T-helper 1 cell (primary cell): ENCODE data around the gene LRP1B.

ENCODE experiments used
- DNase-seq, 5 donors: peaks; one replicate each; pipeline ENCODE4 v3.0.0-alpha.2; 2012 to 2020

Gene LRP1B

DNA sequence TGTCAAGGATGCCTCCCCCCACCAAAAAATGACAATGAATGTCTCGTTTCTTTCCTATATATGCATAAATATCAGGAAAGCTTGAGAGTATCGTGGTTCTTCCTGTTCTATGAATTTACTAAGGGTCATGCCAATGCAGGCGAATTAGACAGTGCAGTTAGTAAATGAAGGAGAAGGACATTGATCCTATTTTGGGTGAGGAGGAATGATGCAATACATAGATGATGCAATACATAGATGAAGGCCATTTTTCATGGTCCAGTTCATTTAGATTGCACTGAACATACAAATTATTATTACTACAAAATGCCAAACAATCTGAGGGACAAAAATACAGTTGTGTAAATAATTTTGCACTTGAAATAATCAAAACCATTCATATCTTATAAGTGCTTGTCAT is 1265.0 kb downstream of the LRP1B start:
- DNase-seq: no peak

DNA sequence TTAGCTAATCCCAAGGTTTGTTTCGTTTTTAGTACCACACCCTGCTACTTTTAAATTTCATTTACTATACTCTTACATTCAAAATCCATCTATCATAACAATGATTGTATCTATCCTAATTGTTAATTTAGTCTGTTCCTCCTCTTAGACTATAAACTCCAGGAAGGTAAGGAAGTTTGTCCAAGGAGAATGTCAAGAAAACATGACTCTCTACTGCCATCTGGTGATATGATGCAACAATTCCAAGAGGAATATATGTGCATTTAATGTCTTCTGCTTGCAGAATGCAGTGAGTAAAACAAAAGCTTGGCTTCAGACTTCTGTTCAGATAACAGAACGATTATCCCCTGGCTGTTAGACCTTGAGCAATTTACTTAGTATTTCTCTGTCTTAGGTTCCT is 1267.1 kb downstream of the LRP1B start:
- no peak for DNase-seq

DNA sequence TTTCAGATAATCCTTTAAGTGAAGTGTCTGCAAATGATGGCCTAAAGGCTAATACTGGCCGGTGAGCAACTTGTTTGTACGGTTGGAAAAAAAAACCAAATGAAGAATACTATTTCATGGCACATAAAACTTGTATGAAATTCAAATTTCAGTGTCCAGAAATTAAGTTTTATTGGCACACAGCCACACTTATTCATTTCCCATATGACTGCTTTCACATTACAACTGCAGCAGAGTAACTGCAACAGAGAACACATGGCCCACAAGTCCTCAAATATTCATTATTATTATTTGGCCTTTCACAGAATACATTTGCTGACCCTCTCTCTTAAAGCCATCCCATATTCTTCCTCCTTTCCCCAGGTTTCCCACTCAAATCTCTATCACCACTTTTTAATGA is 1268.6 kb downstream of the LRP1B start:
- DNase-seq: no peak

DNA sequence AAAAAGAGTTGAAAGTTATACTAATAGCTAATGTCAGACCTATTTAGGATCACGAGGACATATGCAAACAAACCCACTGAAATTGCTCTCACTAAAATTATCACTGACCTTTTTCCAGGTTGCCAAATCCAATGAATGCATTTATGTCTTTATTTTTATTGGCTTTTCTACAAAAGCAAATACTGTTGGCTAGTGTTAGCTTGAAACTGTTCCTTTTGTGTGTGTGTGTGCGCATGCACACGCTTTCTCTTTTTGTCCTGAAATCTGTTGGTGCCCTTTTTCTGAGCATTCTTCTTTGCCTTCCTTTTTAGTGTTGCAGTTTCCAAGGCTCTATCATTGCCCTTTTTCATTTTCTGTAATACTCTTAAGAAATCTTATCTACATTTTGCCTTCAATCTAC is 1269.2 kb downstream of the LRP1B start:
- DNase-seq: no peak

DNA sequence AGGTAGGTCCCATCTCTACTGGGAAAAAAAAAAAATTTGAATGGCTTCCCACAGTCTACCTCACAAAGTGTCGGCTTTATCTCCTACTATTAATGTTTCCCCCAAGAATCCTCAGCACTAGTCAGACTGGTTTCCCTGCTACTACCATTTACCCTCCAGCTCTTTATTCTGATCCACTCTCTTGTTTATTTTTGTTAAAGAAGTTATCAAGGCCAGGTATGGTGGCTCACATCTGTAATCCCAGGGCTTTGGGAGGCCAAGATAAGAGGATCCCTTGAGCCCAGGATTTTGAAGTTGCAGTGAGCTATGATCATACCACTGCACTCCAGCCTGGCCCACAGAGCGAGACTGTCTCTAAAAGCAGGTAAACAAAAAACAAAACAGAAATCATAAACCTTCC is 1275.3 kb downstream of the LRP1B start:
- DNase-seq: no peak

DNA sequence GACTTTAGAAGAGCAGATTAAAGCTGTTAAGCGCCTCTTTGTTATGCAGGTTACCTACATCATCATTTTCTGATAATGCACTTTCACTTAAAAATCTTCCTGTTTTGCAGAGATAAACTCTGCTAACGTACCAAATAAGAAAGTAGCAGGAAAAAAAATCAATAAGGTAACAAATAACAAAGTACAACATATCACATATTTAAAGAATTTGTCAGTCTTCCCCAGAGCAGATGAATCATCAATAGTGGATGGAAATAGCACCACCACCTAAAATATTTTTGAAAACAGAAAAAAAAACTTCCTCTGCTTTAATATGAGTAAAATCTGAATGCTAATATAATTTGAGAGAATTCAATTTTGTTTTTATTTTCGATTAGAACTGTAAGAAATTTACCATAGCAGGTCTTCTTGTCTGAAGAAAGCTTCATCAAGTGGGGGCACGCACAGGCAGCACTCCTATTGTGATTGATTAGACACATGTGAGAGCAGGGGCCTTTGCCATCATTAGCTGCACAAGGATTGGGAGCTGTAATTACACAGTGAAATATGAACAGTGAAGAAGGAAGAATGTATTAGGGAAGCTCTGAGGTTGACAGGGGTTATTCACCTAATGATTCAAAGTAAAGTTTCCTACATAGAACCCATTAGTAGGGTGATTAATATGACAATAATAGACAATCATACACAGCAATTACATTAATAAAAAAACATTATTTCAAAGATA is 1279.4 kb downstream of the LRP1B start:
- no peak for DNase-seq

DNA sequence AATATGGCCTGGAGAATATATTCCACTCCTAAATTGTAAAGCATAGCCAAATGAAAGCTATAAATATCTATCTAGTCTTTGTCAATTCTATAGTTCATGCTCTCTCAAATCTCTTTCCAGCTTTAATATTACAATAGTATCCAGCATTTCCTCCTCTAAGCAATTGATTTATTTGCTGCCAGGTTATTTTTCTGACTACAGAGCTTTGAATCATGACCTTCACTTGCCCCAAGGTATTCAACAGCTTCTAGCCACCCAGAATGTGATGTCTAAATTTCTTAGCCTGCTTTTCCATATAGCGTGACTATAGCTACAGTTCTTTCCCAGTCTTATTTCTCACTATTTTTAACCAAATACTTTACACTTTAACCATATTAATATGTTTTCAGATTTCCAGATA is 1287.6 kb downstream of the LRP1B start:
- no peak for DNase-seq

DNA sequence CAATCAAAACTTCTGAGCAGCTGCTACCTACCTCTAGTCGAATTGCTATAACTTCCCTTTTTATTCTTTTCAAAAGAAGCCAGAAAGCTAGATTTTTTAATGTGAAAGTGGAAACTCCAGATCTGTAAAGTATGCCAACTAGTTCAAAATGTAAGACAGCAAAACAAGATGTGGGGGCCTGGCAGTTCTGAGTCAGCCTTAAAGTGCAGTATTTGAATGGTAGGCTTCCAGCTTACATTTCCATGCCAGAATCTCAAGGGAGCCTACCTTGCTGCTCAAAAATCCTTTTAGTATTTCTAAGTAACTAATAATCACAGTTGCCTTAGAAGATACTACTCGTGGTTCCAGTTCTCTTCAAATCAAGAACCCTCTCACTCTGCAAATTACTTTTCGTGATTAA is 1288.7 kb downstream of the LRP1B start:
- DNase-seq: no peak

DNA sequence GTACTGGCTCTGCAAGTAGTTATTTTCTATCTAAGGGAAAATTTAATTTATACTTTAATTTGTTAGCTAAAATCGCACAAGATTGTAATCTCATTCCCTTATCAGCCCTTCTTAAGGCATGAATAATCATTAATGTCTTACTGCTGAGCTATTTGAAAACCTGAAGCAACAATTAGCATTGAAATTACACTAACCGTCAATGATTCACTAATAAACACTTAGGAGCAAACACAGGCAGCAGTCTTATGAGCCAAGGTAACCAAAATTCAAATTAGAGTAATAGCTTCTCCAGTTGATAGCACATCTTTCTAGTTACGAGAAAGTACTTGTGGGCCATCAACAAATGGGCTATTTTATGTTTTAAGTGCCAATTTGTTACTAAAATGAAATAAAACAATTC is 1289.7 kb downstream of the LRP1B start:
- DNase-seq: no peak

DNA sequence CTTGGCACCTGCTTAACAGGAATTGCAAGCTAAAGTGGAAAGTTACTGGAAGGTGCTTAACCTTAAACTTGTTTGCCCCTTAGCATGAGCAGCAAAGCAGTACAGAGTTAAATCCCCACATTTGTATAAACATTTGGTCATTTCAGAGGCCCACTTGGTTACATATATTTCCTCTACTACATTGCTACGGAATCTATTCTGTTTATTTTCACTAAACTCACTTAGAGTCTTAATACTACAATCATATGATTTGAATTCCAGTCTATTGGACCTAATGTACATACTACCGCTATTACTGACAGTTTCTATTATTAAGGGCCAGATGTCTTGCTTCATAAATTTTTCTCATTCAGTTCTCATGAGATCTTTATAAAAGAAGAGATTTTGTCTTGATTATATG is 1294.0 kb downstream of the LRP1B start:
- no peak for DNase-seq

DNA sequence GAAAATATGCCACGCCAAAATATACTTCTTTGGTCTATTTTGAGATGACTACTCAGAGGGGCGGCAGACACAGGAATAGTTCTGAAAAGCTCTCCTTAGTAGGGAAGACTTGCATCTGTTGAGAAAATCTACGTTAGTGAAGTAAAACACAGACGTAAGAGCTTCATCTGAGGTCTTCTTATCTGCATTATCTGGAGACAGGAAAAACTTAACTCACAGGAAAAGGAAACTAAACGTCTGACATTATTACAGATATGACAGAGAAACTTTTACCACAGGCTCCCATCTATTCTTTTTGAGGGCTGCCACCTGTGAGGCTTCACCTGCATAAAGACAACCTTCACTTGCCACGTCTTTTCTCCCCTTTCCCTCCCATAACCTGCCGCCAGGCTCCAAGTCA is 1295.7 kb downstream of the LRP1B start:
- peak in 1 of 5 donors; percentile 0 for DNase-seq

DNA sequence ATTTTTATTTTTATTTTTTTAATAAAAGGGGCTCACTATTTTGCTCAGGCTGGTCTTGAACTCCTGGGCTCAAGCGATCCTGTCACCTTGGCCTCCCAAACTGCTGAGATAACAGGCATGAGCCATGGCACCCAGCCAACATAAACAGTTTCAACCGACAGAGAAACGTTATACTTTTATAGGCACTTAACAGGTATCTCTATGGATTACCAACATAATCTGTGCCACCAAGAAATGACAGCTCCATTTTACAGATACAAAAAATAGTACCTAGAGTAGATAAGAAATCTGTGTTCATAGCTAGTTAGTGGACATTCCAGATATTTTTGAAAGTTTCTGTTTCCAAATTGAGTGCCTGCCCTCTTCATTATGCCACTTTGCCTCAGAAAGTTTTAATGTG is 1316.7 kb downstream of the LRP1B start:
- no peak for DNase-seq

DNA sequence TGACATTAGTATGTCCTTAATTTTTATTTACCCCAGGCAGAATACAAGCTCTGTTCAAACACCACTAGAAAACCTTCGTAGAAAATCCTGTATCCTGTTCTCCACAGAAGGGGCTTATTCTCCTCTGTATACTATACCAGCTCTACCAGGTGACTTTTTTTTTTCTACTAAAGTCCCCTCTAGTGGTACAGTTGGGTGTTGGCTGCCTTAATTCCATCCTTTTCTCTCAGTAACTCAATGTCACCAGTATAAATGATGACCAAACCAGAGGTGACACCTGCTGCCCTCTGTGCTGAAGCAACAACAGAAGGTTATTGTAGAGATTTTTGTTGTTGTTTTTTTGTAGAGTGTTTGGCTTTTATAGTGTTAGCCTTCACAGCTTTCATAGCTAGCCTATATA is 1322.0 kb downstream of the LRP1B start:
- no peak for DNase-seq

DNA sequence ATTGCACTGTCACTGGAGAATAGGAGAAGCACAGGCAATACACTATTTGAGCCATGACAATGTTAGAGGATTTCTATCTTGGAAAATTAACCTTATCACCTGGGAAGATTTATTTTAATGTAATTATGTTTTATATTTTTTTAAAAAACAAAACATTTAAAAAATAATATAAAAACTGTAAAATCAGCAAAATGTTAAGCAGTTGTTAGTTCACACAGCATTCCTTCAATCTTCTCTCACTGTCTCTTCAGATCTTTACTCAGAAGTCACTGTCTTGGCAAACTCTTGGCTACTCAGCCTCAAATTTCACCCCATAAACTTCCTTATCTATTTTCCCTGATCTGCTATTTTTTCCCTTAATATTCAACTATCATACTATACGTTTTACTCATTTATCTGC is 1322.6 kb downstream of the LRP1B start:
- no peak for DNase-seq

DNA sequence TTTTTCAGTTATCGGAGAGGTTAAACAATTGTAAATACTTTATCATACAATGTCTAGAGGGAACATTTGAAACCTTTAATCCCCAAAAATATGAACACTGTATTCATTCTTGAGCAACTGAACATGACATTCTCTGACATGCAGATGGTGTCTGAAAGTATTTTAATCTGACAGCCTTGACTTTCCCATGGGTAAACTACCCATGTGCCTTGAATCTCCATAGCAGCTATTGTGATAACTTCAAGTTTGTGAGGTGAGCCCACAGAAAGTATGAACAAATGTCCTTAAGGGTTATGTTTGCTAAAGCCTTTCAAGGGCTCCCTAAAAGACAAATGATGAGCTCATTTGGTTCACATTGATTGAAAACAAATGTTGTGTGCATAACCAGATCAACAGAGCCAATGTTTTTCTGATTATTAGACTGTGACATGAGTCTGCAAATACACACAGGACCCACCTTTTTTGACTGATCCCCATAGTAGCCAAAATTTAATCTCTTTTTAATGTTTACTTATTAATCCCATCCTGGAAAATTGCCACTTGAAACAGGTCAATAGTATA is 1326.0 kb downstream of the LRP1B start:
- no peak for DNase-seq

DNA sequence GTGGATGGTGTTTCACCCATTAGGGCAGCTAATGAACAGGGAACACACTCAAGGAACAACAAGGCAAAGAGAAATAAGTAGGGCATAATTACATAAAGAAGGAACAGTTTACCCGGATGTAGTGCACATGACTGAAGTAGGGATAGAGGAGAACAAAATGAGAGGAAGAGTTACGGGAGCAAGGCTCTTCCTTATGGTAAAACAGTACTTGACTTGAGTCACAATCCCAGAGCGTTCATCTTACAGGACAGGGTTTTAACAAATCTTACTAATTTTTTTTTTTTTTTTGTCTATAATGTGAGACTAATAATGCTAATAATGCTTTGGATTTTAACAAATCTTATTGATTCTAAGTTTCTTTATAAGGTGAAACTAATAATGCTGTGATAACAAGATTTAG is 1329.5 kb downstream of the LRP1B start:
- DNase-seq: no peak

DNA sequence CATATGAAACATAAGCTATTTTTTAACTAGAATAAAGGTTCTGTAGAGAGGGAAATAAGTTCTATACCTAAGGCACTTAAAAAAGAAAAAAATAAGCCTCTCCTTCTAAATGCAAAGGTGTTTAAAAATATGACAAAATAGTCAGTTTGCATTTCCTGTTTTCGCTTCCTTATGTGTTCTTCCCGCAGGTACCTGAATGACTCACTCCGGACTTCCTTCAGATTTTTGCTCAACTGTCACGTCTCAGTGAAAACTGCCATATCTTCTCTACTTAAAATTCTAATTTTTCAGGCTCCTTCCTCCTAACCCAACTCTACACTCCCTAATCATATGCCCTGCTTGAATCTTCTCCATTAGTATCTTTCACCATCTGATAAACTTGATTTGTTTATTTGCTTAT is 1333.1 kb downstream of the LRP1B start:
- peak in 1 of 5 donors; percentile 1 for DNase-seq

DNA sequence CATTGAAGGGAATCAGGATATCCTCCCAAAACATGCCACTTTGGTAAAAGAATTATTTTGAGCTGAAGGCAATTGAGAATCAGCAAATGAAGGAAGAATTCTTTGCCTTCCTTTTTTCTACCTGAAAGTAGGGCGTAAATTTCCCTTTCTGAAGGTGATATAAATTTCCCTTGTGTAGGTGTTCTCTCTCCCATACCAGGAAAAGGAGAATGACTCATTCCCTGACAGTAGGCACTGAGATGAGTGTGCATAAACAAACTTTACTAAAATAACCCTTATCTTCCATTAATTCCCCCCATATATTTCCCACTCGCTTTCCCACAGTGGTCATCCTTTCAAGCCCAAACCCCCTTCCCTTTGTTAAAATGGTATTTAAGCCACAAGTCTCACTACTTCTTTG is 1339.0 kb downstream of the LRP1B start:
- DNase-seq: no peak

DNA sequence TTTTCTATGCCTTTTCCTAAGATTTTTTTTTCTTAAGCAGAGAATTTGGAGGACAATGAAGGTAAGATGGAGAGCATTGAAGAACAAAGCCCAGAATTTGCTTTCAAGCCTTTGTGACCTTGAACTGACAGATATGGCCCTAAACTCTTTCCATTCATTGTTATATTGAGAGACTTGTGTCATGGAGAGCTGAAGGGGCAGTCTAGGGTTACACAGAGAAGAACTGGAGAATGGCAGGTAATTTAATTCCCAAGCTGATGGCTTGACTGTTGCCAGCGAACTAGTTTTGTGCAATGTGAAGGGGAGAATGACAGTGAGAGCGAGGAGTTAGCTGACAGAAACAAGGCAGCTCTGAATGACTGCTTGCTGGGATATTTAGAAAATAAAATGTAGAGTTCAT is 1344.2 kb downstream of the LRP1B start:
- no peak for DNase-seq

DNA sequence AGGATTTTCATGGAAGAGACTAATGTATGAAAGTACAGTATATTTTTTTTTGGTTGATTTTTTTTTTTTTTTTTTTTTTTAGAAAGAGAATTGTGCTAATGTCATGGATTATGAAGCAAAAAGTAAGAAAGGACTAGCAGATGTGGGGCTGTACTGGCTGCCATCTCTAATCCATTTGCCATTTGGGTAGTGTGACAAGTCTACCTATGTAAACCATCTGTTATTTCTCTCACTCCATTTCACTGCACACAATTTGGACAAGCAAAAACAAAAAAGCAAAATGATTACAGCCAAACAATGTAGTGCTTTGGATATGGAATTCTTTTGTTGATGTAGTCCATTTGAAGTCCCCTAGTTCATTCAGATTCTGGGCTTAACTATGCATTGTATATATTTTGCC is 1355.4 kb downstream of the LRP1B start:
- no peak for DNase-seq

DNA sequence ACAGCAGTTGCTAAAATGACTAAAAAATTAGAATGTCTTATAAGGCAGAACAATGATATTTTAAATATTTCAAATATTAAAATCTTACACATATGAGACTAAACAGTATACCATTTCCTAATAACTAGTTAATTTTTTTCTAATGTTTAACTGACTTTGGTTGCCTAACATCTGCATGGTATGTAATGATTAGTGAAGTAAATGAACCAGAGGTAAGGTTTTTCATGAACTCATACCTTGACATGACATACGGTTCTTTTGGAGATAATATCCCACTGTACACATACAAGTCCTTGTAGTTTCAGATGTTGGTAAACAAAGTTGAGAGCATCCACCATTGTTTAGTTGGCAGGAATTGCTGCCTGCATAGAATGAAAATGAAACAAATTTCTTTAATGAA is 1360.2 kb downstream of the LRP1B start:
- DNase-seq: no peak

DNA sequence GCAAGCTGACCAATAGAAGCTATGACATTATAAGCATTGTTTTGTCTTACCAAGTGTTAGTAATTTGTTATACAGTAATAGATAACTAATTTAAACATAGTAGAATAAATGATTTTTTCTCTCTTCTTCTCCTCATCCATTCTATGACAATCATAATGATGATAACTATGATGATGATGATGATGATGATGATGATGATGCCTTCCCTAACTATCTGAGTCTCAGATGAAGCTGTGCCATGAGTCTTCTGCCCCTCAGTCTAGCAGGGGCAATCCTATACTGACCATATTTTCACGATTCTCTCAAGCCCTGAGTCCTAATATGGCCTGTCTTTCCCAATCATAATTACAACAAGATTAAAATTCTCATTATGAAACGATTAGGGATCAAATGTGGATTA is 1369.0 kb downstream of the LRP1B start:
- DNase-seq: no peak

DNA sequence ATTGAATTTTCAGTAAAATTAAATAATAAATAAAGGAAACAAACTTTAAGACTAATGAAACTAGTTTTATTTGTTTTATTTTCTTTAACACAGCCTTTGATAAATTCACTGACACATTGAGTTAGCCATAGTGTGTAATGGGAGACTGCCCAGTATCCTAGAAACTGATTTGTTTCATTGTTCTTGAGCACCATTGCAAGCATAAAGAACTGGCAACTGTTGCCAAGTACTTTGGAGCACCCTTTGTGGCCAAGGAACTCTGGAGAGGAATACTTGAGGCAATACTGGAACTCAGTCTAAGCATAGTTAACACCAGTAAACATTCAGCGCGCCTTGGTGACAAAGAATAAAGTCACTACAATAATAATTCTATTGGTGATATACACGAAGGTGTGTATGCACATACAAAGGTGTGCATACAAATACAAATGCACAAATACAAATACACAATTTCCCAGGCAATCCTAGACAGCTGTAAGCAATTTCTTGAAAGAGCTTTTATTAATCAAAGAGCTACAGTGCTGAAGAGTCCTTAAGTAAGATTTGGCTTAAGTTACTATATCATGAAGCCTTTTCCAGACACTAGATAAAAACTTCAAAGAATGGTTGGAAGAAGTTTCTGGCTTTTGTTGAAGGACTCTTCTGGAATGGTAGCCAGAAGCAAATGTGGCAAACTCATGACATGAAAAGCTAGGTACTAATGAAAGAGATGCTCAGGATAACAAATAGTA is 1371.2 kb downstream of the LRP1B start:
- no peak for DNase-seq

DNA sequence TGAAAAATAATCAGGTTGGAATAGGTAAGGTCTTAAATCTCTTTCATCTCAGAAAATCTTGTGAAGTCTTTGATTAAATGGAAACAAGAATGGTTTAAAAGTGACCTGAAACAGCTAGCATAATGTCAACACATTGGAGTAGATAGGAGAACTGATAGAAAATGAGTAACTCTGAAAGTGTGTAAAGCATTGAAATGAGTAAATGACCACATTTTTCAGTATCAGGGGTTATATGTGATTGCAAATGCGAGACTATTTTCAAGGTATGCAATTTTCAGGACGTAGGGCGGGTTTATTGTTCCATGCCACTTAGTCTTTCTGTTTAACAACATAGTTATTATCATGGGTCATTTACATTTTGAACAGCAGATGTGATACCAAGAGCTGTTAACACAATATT is 1383.2 kb downstream of the LRP1B start:
- DNase-seq: no peak

DNA sequence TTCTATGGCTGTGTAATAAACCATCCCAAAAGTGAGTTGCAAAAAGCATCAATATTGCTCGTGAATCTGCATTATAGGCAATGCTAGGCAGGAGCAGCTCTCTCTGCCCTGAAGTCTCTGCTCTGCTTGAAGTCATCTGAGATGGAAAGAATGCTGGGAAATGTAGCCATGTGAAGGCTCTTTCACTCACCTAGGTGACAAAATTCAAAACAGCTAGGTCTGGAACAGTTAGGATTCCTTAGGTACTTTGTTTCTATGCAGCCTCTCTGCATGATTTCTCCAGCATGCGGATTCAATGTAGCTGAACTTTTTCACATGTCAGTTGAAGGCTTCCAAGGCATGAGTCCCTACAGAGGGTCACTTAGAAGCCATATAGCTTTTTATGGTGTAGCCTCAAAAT is 1383.7 kb downstream of the LRP1B start:
- DNase-seq: no peak
